HL-60 (cell line): Measurements from ENCODE around the gene SLC51B.

Experiments
- DNase-seq, 2 experiments: peaks; one replicate each; pipeline ENCODE4 v3.0.0-alpha.2; 2010 to 2020; ENCODE audit warnings: low read depth in 1 of 2, low spot score in 1 of 2
- H3K27ac ChIP-seq: fragments of 250-450 bp; sonication (Bioruptor Pico); replicated peaks from 2 replicates; pipeline ENCODE4 v1.5.1; 2020; ENCODE audit warnings: mild to moderate bottlenecking, moderate library complexity
- H3K27me3 ChIP-seq: fragments of 250-450 bp; sonication (Bioruptor Pico); 2 replicates; pipeline ENCODE4 v1.5.1; 2021; ENCODE audit warnings: mild to moderate bottlenecking, moderate library complexity; ENCODE audit not compliant: insufficient read depth, poor library complexity, severe bottlenecking
- H3K4me3 ChIP-seq: replicated peaks from 2 replicates; pipeline ENCODE4 v1.5.1; 2011; ENCODE audit warnings: mild to moderate bottlenecking, control low read depth, low read length; ENCODE audit not compliant: insufficient read depth
- CTCF ChIP-seq: IDR thresholded peaks from one replicate; pipeline ENCODE4 v1.5.1; 2011; ENCODE audit warnings: low read length, control low read depth, inconsistent platforms; ENCODE audit not compliant: insufficient read depth
- GABPA ChIP-seq: IDR thresholded peaks from 2 replicates; pipeline ENCODE4 v1.6.1; 2012; ENCODE audit warnings: low read depth
- POLR2AphosphoS5 ChIP-seq: IDR thresholded peaks from 2 replicates; pipeline ENCODE4 v1.6.1; 2012; ENCODE audit warnings: low read depth
- REST ChIP-seq: IDR thresholded peaks from 2 replicates; pipeline ENCODE4 v1.6.1; 2012; ENCODE audit warnings: low read depth; ENCODE audit not compliant: insufficient replicate concordance
- SPI1 ChIP-seq: IDR thresholded peaks from 2 replicates; pipeline ENCODE4 v1.6.1; 2012; ENCODE audit warnings: low read depth, mild to moderate bottlenecking, borderline replicate concordance

Gene SLC51B

GRCh38 chr15:65101891-65102708, 56.9 kb downstream of the SLC51B start:
- H3K27ac ChIP-seq: no peak overlapping the region
- H3K4me3 ChIP-seq: no peak overlapping the region
- H3K27me3 ChIP-seq: no peaks in the 10 kb centered on the region
- TF ChIP-seq REST (no peak), POLR2AphosphoS5 (no peak), SPI1 (no peak), GABPA (no peak), CTCF (no peak)
- no peak for DNase-seq

- Histone ChIP-seq H3K4me3 (no peak overlapping the region), H3K27me3 (no peaks in the 10 kb centered on the region), H3K27ac (no peak overlapping the region)
- TF ChIP-seq REST: no peak
- TF ChIP-seq GABPA: no peak
- no peak for TF ChIP-seq SPI1
- TF ChIP-seq POLR2AphosphoS5: no peak
- TF ChIP-seq CTCF: no peak
- no peak for DNase-seq
These were observed 57.7 kb downstream of the SLC51B start for GRCh38 chr15:65102912-65103311.
